ENCODE data around the gene NOC4L. TPM values are rescaled to one million over a fixed set of nuclear protein-coding genes. Genes with fewer than 3 reads are reported as not detected.
A peak's percentile ranks its signal among the peaks of the same experiment; 100 is the strongest.

NOC4L gene
- total RNA-seq, 1 experiment from 2014 or later, result 62.5 TPM

DNA sequence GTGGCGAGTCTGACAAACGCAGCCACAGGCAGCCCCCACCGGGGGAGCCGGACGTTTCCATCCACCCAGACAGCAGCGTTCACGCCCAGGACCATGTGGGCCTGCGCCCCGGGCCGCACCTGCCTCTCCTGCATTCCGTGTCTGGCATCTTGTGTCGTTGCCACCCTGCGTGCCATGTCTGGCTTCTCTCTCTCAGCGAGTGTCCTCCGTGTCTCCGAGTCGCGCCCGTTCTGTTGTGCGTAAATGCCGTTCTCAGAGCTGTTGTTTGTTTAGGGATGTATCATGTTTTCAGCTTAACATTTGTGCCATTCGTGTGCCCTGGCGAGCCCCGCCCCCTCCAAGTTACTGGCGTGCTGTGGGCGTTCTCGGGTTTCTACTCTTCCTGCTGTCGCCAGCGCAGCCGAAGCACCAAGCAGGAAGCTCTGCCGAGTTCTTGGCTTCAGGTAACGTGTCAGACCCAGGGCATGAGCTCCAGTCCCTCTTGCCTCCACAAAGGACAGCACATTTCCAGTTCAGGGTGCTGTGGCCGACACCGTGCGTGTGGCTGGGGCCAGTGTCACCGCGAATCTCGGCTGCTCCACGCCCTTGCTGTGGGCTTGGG is 34.6 kb downstream of the NOC4L start:
- BruUV-seq (replicated peaks), result no TSS peak
- H3K27ac Mint-ChIP-seq (ENCODE audit: unreplicated experiment), result no peak overlapping the region
- H3K27me3 Mint-ChIP-seq (ENCODE audit: unreplicated experiment), result peaks cover 91% of the 10 kb centered on the region
- CTCF ChIA-PET, result interaction anchor here (0.7 kb wide), 1 partner anchor 10 kb away, joined by 3 read pairs; no protein-coding TSS in a partner anchor
- no peak for DNase-seq
- H3K4me3 Mint-ChIP-seq (ENCODE audit: low read depth, unreplicated experiment), result peak overlapping the region; percentile 39
- intact Hi-C loops (cut with micrococcal nuclease; ENCODE audit: unreplicated experiment), result no loop called here
- TF ChIP-seq, protein P1, sequence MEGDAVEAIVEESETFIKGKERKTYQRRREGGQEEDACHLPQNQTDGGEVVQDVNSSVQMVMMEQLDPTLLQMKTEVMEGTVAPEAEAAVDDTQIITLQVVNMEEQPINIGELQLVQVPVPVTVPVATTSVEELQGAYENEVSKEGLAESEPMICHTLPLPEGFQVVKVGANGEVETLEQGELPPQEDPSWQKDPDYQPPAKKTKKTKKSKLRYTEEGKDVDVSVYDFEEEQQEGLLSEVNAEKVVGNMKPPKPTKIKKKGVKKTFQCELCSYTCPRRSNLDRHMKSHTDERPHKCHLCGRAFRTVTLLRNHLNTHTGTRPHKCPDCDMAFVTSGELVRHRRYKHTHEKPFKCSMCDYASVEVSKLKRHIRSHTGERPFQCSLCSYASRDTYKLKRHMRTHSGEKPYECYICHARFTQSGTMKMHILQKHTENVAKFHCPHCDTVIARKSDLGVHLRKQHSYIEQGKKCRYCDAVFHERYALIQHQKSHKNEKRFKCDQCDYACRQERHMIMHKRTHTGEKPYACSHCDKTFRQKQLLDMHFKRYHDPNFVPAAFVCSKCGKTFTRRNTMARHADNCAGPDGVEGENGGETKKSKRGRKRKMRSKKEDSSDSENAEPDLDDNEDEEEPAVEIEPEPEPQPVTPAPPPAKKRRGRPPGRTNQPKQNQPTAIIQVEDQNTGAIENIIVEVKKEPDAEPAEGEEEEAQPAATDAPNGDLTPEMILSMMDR (IDR thresholded peaks at IDR 0.05; ENCODE audit: unreplicated experiment), result no peak
- H3K9me3 Mint-ChIP-seq (ENCODE audit: low read depth, unreplicated experiment), result peaks cover 2% of the 10 kb centered on the region
- H3K36me3 Mint-ChIP-seq (ENCODE audit: insufficient read depth, unreplicated experiment), result no peaks in the 10 kb centered on the region
- no peaks in the 10 kb centered on the region for H3K4me1 Mint-ChIP-seq (ENCODE audit: low read depth, unreplicated experiment)

DNA sequence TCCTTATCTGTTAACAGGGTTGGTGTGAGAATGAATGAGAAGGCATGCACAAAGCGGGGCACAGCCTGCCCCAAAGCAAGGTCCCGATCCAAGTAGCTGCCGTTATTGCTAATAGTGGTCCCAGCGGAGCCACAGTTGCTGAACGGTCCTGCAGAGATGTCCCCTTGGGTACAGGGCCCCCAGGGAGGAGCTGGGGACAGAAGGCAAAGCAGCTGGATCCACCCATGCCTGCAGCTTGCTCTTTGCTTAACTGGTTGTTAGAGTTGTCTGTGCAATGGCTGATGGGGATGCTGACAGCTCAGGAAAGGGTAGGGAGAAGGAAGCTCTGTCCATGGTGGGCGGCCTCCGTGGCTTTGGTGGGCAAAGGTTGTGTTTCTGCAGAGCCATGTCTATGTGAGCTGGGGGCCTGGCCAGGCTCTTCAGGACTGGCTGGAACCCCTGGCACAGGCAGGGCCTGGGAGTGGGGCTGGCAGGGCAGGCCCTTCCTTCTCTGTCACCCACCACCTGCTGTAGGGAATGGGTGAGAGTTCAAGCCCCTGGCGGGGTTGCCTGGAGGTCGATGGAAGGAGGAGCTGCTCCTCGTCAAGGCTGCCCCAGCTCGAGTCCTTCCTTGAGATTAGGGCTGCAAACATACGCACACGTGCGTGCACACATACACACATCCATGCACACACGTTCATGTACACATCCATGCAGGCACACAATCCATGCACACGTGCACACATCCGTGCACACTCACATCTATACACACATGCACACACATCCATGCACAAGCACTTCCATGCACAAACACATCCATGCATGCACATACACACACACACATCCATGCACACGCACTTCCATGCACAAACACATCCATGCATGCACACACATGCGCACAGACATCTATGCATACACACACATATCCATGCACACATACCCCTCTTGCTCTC is 35.4 kb downstream of the NOC4L start:
- DNase-seq, result no peak
- CTCF ChIA-PET, result interaction anchor here (0.6 kb wide), 1 partner anchor 28 kb away, joined by 5 read pairs; no protein-coding TSS in a partner anchor
- H3K27ac Mint-ChIP-seq (ENCODE audit: unreplicated experiment), result no peak overlapping the region
- peaks cover 91% of the 10 kb centered on the region for H3K27me3 Mint-ChIP-seq (ENCODE audit: unreplicated experiment)
- BruUV-seq (replicated peaks), result no TSS peak
- TF ChIP-seq, protein P1 (IDR thresholded peaks at IDR 0.05; ENCODE audit: unreplicated experiment), result no peak
- intact Hi-C loops (cut with micrococcal nuclease; ENCODE audit: unreplicated experiment), result no loop called here
- no peak overlapping the region for H3K4me3 Mint-ChIP-seq (ENCODE audit: low read depth, unreplicated experiment)
- H3K4me1 Mint-ChIP-seq (ENCODE audit: low read depth, unreplicated experiment), result no peaks in the 10 kb centered on the region
- peaks cover 2% of the 10 kb centered on the region for H3K9me3 Mint-ChIP-seq (ENCODE audit: low read depth, unreplicated experiment)
- no peaks in the 10 kb centered on the region for H3K36me3 Mint-ChIP-seq (ENCODE audit: insufficient read depth, unreplicated experiment)

DNA sequence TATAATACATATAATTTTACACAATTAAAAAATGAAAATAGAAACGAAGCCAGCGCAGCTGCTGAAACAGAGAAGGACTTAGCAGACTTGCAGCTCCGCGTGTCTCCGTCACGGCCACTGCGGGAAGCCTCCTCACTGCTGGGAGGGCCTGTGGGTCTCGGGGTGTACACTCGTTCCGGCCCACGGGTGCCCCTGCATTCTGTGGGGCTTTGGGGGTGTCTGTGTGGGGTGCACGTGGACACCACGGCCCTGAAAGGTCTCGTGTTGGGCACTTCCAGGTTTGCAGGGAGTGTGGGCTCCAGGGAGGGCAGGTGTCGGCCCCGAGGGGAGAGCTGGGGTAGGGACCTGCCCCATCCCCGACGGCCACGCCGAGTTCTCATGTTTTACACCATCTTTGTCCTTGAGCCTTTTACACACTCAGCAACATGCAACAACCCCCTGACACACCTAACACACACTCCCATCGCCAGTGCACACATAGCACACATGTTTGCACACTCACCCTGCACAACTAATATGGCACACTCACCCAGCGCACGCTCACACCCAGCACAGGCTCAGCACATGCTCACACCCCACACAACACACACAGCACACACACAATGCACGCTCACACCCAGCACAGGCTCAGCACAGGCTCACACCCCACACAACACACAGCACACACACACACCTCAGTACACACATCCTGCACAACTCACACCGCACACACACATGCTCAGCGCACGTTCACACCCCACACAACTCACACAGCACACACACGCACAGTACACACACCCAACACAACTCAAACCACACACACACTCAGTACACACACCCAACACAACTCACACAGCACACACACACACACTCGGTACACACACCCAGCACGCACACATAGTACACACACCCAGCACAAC is 36.6 kb downstream of the NOC4L start:
- CTCF ChIA-PET, result interaction anchor here (0.6 kb wide), 1 partner anchor 29 kb away, joined by 5 read pairs; no protein-coding TSS in a partner anchor
- Mint-ChIP-seq H3K36me3 (ENCODE audit: insufficient read depth, unreplicated experiment) (no peaks in the 10 kb centered on the region), H3K4me1 (ENCODE audit: low read depth, unreplicated experiment) (no peaks in the 10 kb centered on the region), H3K27me3 (ENCODE audit: unreplicated experiment) (peaks cover 91% of the 10 kb centered on the region), H3K9me3 (ENCODE audit: low read depth, unreplicated experiment) (peaks cover 2% of the 10 kb centered on the region), H3K27ac (ENCODE audit: unreplicated experiment) (no peak overlapping the region), H3K4me3 (ENCODE audit: low read depth, unreplicated experiment) (no peak overlapping the region)
- intact Hi-C loops (cut with micrococcal nuclease; ENCODE audit: unreplicated experiment), result no loop called here
- DNase-seq, result no peak
- BruUV-seq (replicated peaks), result no TSS peak
- TF ChIP-seq, protein P1 (IDR thresholded peaks at IDR 0.05; ENCODE audit: unreplicated experiment), result no peak

DNA sequence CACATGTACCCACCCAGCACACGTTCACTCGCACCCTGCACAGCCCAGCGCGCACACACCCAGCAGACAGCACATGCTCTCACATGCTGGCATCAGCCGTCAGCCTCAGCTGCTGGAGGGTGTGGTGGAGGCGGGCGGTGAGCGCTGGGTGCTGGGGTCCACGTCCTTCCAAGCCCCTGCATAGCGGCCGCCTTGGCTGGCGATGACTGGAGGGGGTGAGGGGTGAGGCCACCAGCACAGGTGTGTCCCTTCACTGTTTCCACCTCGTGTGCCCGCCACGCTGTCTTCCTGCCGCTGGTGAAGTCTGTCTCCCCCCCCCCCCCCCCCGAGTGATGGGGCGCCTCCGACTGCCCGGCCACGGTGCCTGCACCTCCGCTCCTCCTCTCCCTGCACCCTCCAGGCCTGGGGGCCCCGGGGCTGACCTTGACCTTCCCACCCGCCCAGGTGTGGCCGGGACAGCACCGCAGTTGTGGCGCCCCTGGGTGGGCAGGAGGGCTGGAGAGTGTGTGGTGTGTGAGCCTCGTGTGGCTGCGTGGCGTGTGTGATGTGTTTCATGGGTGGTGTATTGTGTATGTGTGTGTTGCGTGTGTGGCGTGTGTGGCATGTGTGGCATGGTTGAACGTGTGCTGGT is 37.4 kb downstream of the NOC4L start:
- H3K4me1 Mint-ChIP-seq (ENCODE audit: low read depth, unreplicated experiment), result no peaks in the 10 kb centered on the region
- no TSS peak for BruUV-seq (replicated peaks)
- no peak for DNase-seq
- intact Hi-C loops (cut with micrococcal nuclease; ENCODE audit: unreplicated experiment), result no loop called here
- CTCF ChIA-PET, result no interaction called here
- no peaks in the 10 kb centered on the region for H3K36me3 Mint-ChIP-seq (ENCODE audit: insufficient read depth, unreplicated experiment)
- H3K9me3 Mint-ChIP-seq (ENCODE audit: low read depth, unreplicated experiment), result peaks cover 2% of the 10 kb centered on the region
- no peak overlapping the region for H3K27ac Mint-ChIP-seq (ENCODE audit: unreplicated experiment)
- TF ChIP-seq, protein P1 (IDR thresholded peaks at IDR 0.05; ENCODE audit: unreplicated experiment), result no peak
- H3K27me3 Mint-ChIP-seq (ENCODE audit: unreplicated experiment), result peaks cover 91% of the 10 kb centered on the region
- H3K4me3 Mint-ChIP-seq (ENCODE audit: low read depth, unreplicated experiment), result no peak overlapping the region
